Calu3 (cell line): ENCODE results near the gene MCM3. TPM values are rescaled to one million over a fixed set of nuclear protein-coding genes. Genes with fewer than 3 reads are reported as not detected.

Experiments used
- BruUV-seq: library from RNA; stranded (reverse); fragments of 400-500 nt; replicated peaks from 2 replicates; lab custom pipeline; 2021; lab: Mats Ljungman, UMichigan
- CTCF ChIA-PET: fragments of 300-600 bp; sonication (Branson Sonifier 250); formaldehyde crosslinking; loops from one replicate; lab custom pipeline; 2022; ENCODE audit warnings: antibody characterized with exemption; lab: Charles Lee
- DNase-seq: peaks from one replicate; pipeline ENCODE4 v3.0.0; 2022
- H3K27ac Mint-ChIP-seq: one replicate; pipeline ENCODE4 v1.8.0; 2022; ENCODE audit warnings: mixed read lengths; ENCODE audit not compliant: unreplicated experiment
- H3K27me3 Mint-ChIP-seq: one replicate; pipeline ENCODE4 v1.8.0; 2022; ENCODE audit warnings: mixed read lengths; ENCODE audit not compliant: unreplicated experiment
- H3K36me3 Mint-ChIP-seq: one replicate; pipeline ENCODE4 v1.8.0; 2022; ENCODE audit warnings: mild to moderate bottlenecking, moderate library complexity, mixed read lengths; ENCODE audit not compliant: insufficient read depth, unreplicated experiment
- H3K4me1 Mint-ChIP-seq: one replicate; pipeline ENCODE4 v1.8.0; 2022; ENCODE audit warnings: mild to moderate bottlenecking, low read depth, mixed read lengths; ENCODE audit not compliant: unreplicated experiment
- H3K4me3 Mint-ChIP-seq: one replicate; pipeline ENCODE4 v1.8.0; 2022; ENCODE audit warnings: mild to moderate bottlenecking, low read depth, moderate library complexity, mixed read lengths; ENCODE audit not compliant: unreplicated experiment
- H3K9me3 Mint-ChIP-seq: one replicate; pipeline ENCODE4 v1.8.0; 2022; ENCODE audit warnings: low read depth, mixed read lengths; ENCODE audit not compliant: unreplicated experiment
- CTCF ChIP-seq: fragments of 200-600 bp; IDR thresholded peaks from one replicate; pipeline ENCODE4 v1.8.0; 2022; ENCODE audit warnings: antibody characterized with exemption; ENCODE audit not compliant: unreplicated experiment
- intact Hi-C: fragments of 100-400 bp; cut with micrococcal nuclease; formaldehyde crosslinking; loops from one replicate; pipeline ENCODE4 v1.10.0; 2022; ENCODE audit not compliant: unreplicated experiment
- total RNA-seq: library from RNA; stranded (reverse); gene quantifications from 2 replicates; pipeline ENCODE4 v1.2.3, GENCODE V29; 2022

The MCM3 gene
- total RNA-seq, 1 experiment from 2014 or later = 117 TPM

DNA sequence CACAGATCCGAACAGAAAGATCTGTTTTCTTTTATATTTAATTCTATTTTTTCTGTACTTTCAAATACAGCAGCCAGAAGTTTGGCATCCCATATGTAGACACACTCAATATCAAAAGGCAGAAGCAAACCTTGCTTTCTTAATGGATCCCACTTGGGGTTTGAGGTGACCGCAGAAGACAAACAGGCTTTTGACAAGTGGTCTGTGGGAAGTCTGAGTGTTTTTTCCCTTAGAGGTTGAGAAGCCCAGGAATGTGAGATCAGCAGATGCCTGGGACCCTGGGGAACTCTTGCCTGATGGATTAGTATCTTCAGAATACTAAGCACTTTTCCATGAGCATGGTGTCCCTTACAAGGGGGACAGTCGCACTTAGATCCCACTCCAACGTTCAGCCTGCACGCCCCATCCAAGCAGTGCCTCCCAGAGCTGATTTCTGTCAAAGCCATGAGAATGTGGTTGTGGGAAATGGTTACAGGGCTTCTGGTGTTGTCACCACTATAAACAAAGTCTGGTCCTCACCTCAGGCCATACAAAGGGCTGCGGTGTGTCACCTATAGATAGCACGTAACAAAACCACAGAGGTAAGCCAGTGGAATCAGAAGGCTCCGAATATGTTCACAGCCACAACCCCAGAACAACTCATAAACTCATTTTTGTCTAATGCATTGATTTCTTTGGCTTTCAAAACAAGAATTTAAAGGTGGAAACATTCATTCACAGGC lies 53.0 kb downstream of the MCM3 start:
- TF ChIP-seq CTCF = no peak
- no peak overlapping the region for H3K27ac Mint-ChIP-seq
- CTCF ChIA-PET = interaction anchor here (2.1 kb wide), 1 partner anchor 68 kb away, joined by 6 read pairs; no protein-coding TSS in a partner anchor
- H3K4me1 Mint-ChIP-seq = peaks cover 7% of the 10 kb centered on the region
- H3K4me3 Mint-ChIP-seq = no peak overlapping the region
- no peak for DNase-seq
- no peaks in the 10 kb centered on the region for H3K36me3 Mint-ChIP-seq
- BruUV-seq = no TSS peak
- intact Hi-C loops = no loop called here
- no peaks in the 10 kb centered on the region for H3K9me3 Mint-ChIP-seq
- peaks cover 22% of the 10 kb centered on the region for H3K27me3 Mint-ChIP-seq

GRCh38 chr6:52230685-52231084 lies 53.9 kb downstream of the MCM3 start:
- peaks cover 7% of the 10 kb centered on the region for H3K4me1 Mint-ChIP-seq
- no peaks in the 10 kb centered on the region for H3K9me3 Mint-ChIP-seq
- no peak for TF ChIP-seq CTCF
- no peak overlapping the region for H3K27ac Mint-ChIP-seq
- CTCF ChIA-PET = interaction anchor here (2.1 kb wide), 1 partner anchor 68 kb away, joined by 6 read pairs; no protein-coding TSS in a partner anchor
- no peak for DNase-seq
- no TSS peak for BruUV-seq
- intact Hi-C loops = no loop called here
- peaks cover 17% of the 10 kb centered on the region for H3K27me3 Mint-ChIP-seq
- no peak overlapping the region for H3K4me3 Mint-ChIP-seq
- no peaks in the 10 kb centered on the region for H3K36me3 Mint-ChIP-seq

DNA sequence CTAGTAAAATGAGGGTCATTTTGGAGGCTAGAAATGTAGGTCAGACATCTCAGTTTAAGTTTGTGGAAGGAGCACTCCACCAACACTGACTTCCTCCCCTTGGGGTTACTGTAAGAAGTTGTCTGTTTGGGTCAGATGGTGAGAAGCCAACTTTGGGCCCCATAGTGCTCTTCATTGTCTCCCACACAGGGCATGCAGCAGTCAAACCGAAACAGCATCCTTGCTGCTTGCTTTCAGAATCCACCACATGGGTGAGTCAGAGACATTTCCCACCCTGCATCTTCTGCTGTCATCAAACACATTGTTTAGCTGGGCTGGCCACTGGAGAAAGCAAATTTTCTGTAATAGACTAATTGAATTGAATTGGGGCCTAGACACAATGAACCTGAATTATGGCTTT lies 57.0 kb downstream of the MCM3 start:
- Mint-ChIP-seq H3K9me3 (no peaks in the 10 kb centered on the region), H3K27me3 (peaks cover 35% of the 10 kb centered on the region), H3K27ac (no peak overlapping the region), H3K4me1 (no peaks in the 10 kb centered on the region), H3K36me3 (no peaks in the 10 kb centered on the region), H3K4me3 (no peak overlapping the region)
- intact Hi-C loops = no loop called here
- DNase-seq = no peak
- no peak for TF ChIP-seq CTCF
- no TSS peak for BruUV-seq
- CTCF ChIA-PET = no interaction called here

- DNase-seq = no peak
- Mint-ChIP-seq H3K36me3 (no peaks in the 10 kb centered on the region), H3K4me3 (no peak overlapping the region), H3K4me1 (no peaks in the 10 kb centered on the region), H3K27ac (no peak overlapping the region), H3K27me3 (peaks cover 54% of the 10 kb centered on the region), H3K9me3 (no peaks in the 10 kb centered on the region)
- BruUV-seq = no TSS peak
- no peak for TF ChIP-seq CTCF
- intact Hi-C loops = no loop called here
- CTCF ChIA-PET = no interaction called here
Observed at GRCh38 chr6:52221302-52221701, 63.2 kb downstream of the MCM3 start.
